GM18502 (cell line): Measurements from ENCODE around the gene CMTR1.

Experiments used
- ATAC-seq: cut with Tn5 transposase; IDR thresholded peaks from one replicate; pipeline ENCODE4 v1.9.1; 2021; ENCODE audit warnings: mild to moderate bottlenecking; ENCODE audit not compliant: unreplicated experiment, poor library complexity

Gene CMTR1

GRCh38 chr6:37507690-37508421 is 74.8 kb downstream of the CMTR1 start:
- ATAC-seq: no peak

GRCh38 chr6:37511201-37511600 is 78.2 kb downstream of the CMTR1 start:
- no peak for ATAC-seq

GRCh38 chr6:37511910-37512399 is 78.9 kb downstream of the CMTR1 start:
- no peak for ATAC-seq

- no peak for ATAC-seq
Observed at GRCh38 chr6:37512400-37513011, 79.5 kb downstream of the CMTR1 start.

- ATAC-seq: no peak
Observed at GRCh38 chr6:37513155-37513554, 80.1 kb downstream of the CMTR1 start.

GRCh38 chr6:37513576-37513975 is 80.6 kb downstream of the CMTR1 start:
- ATAC-seq: no peak

DNA sequence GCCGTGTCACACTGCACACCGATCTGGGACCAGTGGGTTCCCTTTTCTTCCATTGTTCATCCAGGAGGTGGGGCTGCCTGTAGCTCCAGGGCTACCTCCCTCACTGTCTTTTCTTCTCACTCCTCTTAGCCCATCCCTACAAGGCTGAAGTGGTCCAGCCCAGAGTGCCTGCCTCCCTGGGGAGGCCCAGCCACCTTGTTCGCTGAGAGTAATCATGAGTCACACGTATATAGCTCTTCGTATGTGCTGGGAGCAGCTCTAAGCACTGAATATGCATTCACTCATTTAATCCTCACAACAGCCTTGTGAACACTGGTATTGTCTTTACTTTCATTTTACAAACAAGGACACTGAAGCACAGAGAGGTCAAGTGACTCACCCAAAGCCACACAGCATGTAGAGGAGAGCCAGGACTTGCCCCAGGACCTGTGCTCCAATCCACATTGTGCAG is 81.3 kb downstream of the CMTR1 start:
- ATAC-seq: no peak

GRCh38 chr6:37514837-37515236 is 81.8 kb downstream of the CMTR1 start:
- ATAC-seq: no peak

- ATAC-seq: no peak
Observed at GRCh38 chr6:37515712-37516075, 82.7 kb downstream of the CMTR1 start.

DNA sequence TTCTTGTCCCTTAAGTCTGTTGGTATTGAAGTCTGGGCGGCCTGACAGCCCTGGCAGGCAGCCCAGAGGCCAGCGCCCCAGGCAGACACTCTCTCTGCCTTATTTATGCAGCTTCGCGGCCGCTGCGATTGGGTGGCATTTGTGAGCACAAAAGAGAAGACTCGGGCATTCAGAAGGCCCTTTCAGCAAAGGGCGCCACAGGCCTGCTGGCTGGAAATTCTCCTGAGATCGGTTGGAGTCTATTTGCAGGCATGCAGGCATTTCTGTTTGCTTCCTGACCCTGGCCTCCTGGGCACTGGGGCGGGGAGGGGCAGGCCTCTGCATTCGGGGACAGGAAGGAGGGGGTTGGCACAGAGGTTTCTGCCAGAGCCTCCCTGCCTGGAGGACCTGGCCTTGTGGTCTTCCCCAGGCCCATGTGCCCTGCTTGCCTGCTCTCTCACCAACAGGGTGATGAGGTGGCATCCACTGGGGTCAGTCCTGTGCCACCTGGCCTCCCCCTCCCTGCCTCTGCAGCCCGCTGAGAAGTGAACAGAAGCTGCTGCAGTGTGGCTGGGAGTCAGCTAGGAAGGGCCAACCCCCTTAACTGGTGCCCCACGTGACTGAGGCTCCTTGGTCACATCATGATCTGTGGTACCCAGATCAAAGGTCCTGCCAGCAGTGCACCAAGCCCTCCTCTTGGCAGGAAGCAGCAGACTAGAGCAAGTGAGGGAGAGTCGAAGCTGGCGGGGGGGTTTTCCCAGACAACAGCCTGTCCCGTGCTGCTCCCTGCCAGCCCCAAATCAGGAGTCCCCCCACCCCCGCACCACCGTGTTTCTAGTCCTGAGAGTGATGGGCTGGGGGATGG is 83.3 kb downstream of the CMTR1 start:
- ATAC-seq: peak; percentile 65

DNA sequence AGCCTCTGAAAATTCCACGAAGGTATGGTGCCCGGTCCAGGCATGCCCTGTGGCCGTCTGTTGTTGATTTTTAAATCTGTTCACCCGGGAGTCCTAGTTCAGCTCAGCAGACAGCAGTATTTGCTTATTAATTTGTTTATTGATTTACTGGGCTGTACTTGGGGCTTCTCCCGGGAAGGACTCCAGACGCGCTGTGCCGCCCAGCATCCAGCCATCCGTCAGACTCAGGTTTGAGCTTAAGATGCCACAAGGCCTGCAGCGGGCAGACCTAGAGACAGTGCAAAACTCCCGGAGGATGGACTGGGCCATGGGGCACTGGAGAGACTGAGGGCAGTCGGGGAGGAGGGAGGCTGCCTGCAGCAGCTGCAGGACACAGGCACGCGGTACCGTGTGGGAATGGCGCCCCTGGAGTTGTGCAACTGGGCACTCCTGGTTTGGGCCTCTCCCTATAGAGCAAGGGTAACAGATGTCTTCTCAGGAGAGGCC is 83.9 kb downstream of the CMTR1 start:
- ATAC-seq: peak; percentile 7

GRCh38 chr6:37517411-37517812 is 84.4 kb downstream of the CMTR1 start:
- ATAC-seq: peak; percentile 31

DNA sequence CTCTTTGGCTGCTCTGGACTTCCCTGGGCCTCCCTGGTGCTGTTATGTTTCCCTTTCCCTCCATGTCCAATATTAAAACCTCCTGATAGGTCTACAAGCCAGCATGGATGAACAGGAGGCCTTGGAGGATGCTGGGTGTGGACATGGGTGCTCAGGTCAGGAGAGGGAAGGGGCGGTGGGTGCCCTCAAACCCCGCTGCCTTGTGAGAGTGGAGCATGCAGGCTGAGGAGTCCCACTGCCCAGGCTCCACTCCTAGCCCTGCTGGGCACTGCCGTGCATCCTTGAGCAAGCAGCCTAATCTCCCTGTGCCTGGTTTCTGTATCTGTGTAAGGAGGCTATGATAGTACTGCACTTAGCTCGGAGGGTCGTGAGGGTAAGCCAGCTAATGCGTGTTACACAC is 85.1 kb downstream of the CMTR1 start:
- no peak for ATAC-seq

DNA sequence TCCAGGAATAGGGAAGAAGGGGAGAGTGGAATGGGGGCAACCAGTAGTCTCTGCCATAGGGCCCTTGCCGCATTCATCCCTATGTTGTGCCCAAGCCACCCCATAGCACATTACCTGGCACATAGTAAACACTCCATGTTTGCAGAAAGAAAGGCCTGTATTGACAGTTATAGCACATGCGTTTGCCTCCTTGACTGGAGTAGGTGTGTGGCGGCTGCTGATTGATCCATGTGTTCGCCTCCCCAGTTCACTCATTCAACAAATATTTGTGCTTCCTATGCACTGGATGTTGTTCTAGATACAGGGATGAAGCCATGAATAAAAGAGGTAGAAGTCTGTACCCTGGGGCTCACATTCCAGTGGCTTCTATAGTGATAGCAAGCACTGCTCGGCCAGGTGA is 86.4 kb downstream of the CMTR1 start:
- ATAC-seq: no peak

GRCh38 chr6:37520926-37521325 is 87.9 kb downstream of the CMTR1 start:
- ATAC-seq: no peak

- ATAC-seq: no peak
Observed at GRCh38 chr6:37521674-37522073, 88.7 kb downstream of the CMTR1 start.

GRCh38 chr6:37522836-37523235 is 89.8 kb downstream of the CMTR1 start:
- no peak for ATAC-seq

DNA sequence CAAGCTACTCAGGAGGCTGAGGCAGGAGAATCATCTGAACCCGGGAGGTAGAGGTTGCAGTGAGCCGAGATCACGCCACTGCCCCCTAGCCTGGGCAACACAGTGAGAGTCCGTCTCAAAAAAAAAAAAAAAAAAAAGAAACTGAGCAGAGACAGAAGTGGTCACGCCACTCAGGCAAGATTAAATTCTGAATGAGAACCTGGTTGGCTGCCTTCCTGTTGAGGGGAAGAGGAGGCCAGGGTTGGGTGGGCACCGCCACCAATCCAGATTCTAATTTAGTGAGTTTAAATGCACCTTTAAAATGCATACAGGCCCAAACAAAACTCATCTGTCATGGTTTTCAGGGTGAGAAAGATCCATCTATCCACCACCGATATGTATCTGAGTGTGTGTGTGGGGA is 90.4 kb downstream of the CMTR1 start:
- no peak for ATAC-seq

GRCh38 chr6:37524025-37524969 is 91.3 kb downstream of the CMTR1 start:
- ATAC-seq: no peak

- no peak for ATAC-seq
Observed at GRCh38 chr6:37524970-37525318, 91.9 kb downstream of the CMTR1 start.
